ENCODE data around the gene MED28. TPM values are rescaled to one million over a fixed set of nuclear protein-coding genes. Genes with fewer than 3 reads are reported as not detected.
A peak's percentile ranks its signal among the peaks of the same experiment; 100 is the strongest.

MED28 gene
- total and polyA plus RNA-seq, 2 of the 4 experiments (the other 2 are of a cell fraction): 8.8 to 9.3 TPM

DNA sequence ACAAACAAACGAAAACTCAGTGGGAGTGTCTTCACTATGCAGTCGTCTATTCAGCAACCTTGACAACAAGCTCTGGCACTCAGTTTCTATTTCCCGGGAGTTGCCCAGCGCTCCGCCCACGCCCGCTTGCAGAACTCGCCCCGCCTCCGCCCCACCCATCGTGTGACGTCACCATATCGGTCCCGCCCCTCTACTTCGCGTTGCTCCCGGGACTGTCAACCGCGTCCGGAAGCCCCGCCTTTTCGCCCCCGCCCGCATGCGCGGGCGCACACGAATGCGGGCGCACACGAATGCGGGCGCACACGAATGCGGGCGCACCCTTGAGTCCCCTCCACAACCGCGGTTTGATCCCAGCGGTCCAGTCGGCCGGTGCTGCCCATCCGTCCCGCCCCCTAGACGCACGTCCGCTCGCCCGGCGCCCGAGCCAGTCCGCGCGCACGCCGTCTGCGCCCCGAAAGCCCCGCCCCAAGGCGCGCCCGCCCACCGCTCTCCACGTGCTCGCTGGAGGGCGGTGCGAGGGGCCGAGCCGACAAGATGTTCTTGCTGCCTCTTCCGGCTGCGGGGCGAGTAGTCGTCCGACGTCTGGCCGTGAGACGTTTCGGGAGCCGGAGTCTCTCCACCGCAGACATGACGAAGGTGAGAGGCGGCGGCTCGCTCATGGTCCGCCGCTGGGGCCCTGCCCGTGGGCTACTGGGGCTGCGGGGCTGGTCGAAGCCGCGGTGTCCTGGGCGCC, 37.3 kb upstream of the MED28 start, which contains the start of gene LAP3:
Gene LAP3, plus strand, starts transcription at position 267 of the 733 bp plus-strand sequence. Its CDS starts 268 bp downstream, at position 535.
- Histone ChIP-seq H2BK120ac (ENCODE audit: low read depth, low read length) (no peak within 1 kb of the TSS), H3K18ac (ENCODE audit: low read depth, low read length) (no peak within 1 kb of the TSS), H2BK20ac (ENCODE audit: low read depth, low read length) (no peak within 1 kb of the TSS), H3K14ac (replicated peaks; ENCODE audit: low read depth, low read length) (peak within 1 kb of the TSS; percentile 28; the same call in 1 of the 2 replicates), H3K36me3 (ENCODE audit: control insufficient read depth, insufficient read depth, low read length) (peaks cover 1% of the 10 kb centered on the region; the same call in 1 of the 2 replicates), H4K5ac (ENCODE audit: low read depth, low read length) (no peak within 1 kb of the TSS; the same call in 1 of the 2 replicates), H4K8ac (ENCODE audit: low read depth in 2 of 2, low read length in 2 of 2) (peak within 1 kb of the TSS in 1 of 2 experiments; percentile 55; a peak in 1 of 4 replicates), H3K9me1 (ENCODE audit: insufficient read depth, low read length) (peaks cover 3% of the 10 kb centered on the region), H3K56ac (ENCODE audit: extremely low read depth, insufficient read depth, low read length) (0 out of 2 replicates have a peak within 1 kb of the TSS, but pooled peaks have one; percentile 49), H3K27me3 (ENCODE audit: control insufficient read depth, insufficient read depth, low read length) (no peaks in the 10 kb centered on the region), H4K91ac (ENCODE audit: insufficient read depth, low read depth, low read length) (no peak within 1 kb of the TSS), H3K9me3 (ENCODE audit: control insufficient read depth, insufficient read depth, low read length) (no peaks in the 10 kb centered on the region), H3K23ac (ENCODE audit: low read depth, low read length) (peak within 1 kb of the TSS; percentile 79), H3K4me2 (ENCODE audit: low read depth, low read length) (peak within 1 kb of the TSS; percentile 94), H4K20me1 (ENCODE audit: insufficient read depth, low read length) (no peaks in the 10 kb centered on the region; the same call in 1 of the 2 replicates), H2AK5ac (ENCODE audit: low read depth, low read length) (no peak within 1 kb of the TSS; the same call in 1 of the 2 replicates), H3K4ac (ENCODE audit: low read depth, low read length) (peak within 1 kb of the TSS; percentile 31), H3K9ac (ENCODE audit: low read depth, low read length) (peak within 1 kb of the TSS; percentile 66), H3K79me1 (ENCODE audit: low read depth in 1 of 2, low read length in 2 of 2) (peaks cover 16 to 21% of the 10 kb centered on the region in 2 experiments), H2AFZ (replicated peaks; ENCODE audit: low read length, poor library complexity) (peak within 1 kb of the TSS; percentile 98), H2AK9ac (replicated peaks; ENCODE audit: low read depth, low read length, poor library complexity) (peak within 1 kb of the TSS; percentile 87), H2BK5ac (ENCODE audit: low read depth, low read length, poor library complexity, severe bottlenecking) (peak within 1 kb of the TSS; percentile 33), H3K4me3 (ENCODE audit: insufficient read depth, low read depth, low read length) (peak within 1 kb of the TSS; percentile 65), H2BK15ac (ENCODE audit: low read depth, low read length) (no peak within 1 kb of the TSS), H3K27ac (ENCODE audit: insufficient read depth, low read length) (peak within 1 kb of the TSS; percentile 62), H3K4me1 (ENCODE audit: control insufficient read depth, insufficient read depth, low read length) (peaks cover 6% of the 10 kb centered on the region; the same call in 1 of the 2 replicates)
- intact Hi-C loops (cut with micrococcal nuclease) (loop anchor here (1.0 to 5.0 kb wide), 4 partner anchors 28 to 1016 kb away; partner anchors contain the start of genes LCORL and MED28), dilution Hi-C loops (cut with HindIII; ENCODE audit: low sequenced_read_pairs, unreplicated experiment) (no loop called here), in situ Hi-C loops (cut with MboI; ENCODE audit: low sequenced_read_pairs) (loop anchor here (25.0 kb wide), 2 partner anchors 235 to 435 kb away; partner anchors contain the start of genes DCAF16, LCORL and NCAPG)
- CTCF ChIA-PET: interaction anchor here (0.5 kb wide), 1 partner anchor 160 kb away, joined by 3 read pairs; no protein-coding TSS in a partner anchor
- DNase-seq (peak; percentile 96), ATAC-seq (ENCODE audit: low read depth) (peak; percentile 97)
- 0% methylated on average over 63 of the region's 91 CpGs; no CpG with 5 or more reads in 1 of the 2 experiments for WGBS, 2 experiments (ENCODE audit: extremely low coverage in 2 of 2, insufficient read length in 1 of 2)
- POLR2A ChIA-PET (ENCODE audit: unreplicated experiment): no interaction called here
- no TSS peak for BruUV-seq (replicated peaks)
- TF ChIP-seq MXI1 (IDR thresholded peaks at IDR 0.05; ENCODE audit: borderline replicate concordance, low read depth, low read length) (peak; percentile 96; the same call in 1 of the 2 replicates), RAD21 (IDR thresholded peaks at IDR 0.05; ENCODE audit: low read length) (no peak), FOS (IDR thresholded peaks at IDR 0.05; ENCODE audit: low read depth, low read length) (no peak), NFE2L2 (IDR thresholded peaks at IDR 0.05; ENCODE audit: low read depth, low read length) (no peak), RCOR1 (IDR thresholded peaks at IDR 0.05; ENCODE audit: insufficient replicate concordance, low read length) (no peak), SMC3 (IDR thresholded peaks at IDR 0.05; ENCODE audit: low read depth, low read length) (no peak), CEBPB (IDR thresholded peaks at IDR 0.05; ENCODE audit: low read depth, low read length) (peak; percentile 33), MAFK (IDR thresholded peaks at IDR 0.05; ENCODE audit: low read depth, low read length) (no peak), MAZ (IDR thresholded peaks at IDR 0.05; ENCODE audit: borderline replicate concordance, low read depth, low read length) (peak; percentile 94), CHD1 (IDR thresholded peaks at IDR 0.05; ENCODE audit: low read depth, low read length) (no peak)
- TF ChIP-seq, protein P1, sequence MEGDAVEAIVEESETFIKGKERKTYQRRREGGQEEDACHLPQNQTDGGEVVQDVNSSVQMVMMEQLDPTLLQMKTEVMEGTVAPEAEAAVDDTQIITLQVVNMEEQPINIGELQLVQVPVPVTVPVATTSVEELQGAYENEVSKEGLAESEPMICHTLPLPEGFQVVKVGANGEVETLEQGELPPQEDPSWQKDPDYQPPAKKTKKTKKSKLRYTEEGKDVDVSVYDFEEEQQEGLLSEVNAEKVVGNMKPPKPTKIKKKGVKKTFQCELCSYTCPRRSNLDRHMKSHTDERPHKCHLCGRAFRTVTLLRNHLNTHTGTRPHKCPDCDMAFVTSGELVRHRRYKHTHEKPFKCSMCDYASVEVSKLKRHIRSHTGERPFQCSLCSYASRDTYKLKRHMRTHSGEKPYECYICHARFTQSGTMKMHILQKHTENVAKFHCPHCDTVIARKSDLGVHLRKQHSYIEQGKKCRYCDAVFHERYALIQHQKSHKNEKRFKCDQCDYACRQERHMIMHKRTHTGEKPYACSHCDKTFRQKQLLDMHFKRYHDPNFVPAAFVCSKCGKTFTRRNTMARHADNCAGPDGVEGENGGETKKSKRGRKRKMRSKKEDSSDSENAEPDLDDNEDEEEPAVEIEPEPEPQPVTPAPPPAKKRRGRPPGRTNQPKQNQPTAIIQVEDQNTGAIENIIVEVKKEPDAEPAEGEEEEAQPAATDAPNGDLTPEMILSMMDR (conservative IDR thresholded peaks at IDR 0.05; ENCODE audit: low read depth, low read length): 0 out of 2 replicates have a peak, but pooled peaks have one; percentile 1
- TF ChIP-seq, protein P2, sequence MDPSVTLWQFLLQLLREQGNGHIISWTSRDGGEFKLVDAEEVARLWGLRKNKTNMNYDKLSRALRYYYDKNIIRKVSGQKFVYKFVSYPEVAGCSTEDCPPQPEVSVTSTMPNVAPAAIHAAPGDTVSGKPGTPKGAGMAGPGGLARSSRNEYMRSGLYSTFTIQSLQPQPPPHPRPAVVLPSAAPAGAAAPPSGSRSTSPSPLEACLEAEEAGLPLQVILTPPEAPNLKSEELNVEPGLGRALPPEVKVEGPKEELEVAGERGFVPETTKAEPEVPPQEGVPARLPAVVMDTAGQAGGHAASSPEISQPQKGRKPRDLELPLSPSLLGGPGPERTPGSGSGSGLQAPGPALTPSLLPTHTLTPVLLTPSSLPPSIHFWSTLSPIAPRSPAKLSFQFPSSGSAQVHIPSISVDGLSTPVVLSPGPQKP (IDR thresholded peaks at IDR 0.05; ENCODE audit: borderline replicate concordance, low read depth, low read length): no peak
- TF ChIP-seq, protein P3, sequence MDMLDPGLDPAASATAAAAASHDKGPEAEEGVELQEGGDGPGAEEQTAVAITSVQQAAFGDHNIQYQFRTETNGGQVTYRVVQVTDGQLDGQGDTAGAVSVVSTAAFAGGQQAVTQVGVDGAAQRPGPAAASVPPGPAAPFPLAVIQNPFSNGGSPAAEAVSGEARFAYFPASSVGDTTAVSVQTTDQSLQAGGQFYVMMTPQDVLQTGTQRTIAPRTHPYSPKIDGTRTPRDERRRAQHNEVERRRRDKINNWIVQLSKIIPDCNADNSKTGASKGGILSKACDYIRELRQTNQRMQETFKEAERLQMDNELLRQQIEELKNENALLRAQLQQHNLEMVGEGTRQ (IDR thresholded peaks at IDR 0.05; ENCODE audit: low read depth, low read length): peak; percentile 89
